NK-92 (cell line): ENCODE measurements around the gene MAN1B1.

Source experiments
- DNase-seq: peaks from one replicate; lab custom pipeline; 2025; ENCODE audit not compliant: unreplicated experiment; lab: John Stamatoyannopoulos, UW

Gene MAN1B1

GRCh38 chr9:137141976-137142936 is 55.5 kb downstream of the MAN1B1 start:
- no peak for DNase-seq

DNA sequence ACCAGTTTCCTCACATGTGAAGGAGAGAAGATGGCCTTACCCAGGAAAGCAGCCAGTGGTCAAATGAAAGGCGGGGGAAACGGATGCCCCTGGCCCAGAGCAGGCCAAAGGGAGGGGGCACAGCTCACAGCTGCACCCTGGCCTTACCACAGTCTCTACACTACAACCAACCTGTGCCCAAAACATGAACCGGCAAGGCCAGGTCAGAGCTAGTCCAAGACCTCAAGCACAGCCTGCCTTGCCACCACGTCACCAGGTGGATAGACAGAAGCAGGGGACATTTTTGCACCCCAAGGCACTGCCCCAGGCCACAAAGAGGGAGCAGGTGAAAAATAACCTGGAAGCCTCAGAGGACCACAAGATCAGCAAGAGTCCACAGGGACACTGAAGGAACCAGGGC is 56.7 kb downstream of the MAN1B1 start:
- DNase-seq = no peak

GRCh38 chr9:137145731-137146526 is 59.1 kb downstream of the MAN1B1 start:
- DNase-seq = no peak

DNA sequence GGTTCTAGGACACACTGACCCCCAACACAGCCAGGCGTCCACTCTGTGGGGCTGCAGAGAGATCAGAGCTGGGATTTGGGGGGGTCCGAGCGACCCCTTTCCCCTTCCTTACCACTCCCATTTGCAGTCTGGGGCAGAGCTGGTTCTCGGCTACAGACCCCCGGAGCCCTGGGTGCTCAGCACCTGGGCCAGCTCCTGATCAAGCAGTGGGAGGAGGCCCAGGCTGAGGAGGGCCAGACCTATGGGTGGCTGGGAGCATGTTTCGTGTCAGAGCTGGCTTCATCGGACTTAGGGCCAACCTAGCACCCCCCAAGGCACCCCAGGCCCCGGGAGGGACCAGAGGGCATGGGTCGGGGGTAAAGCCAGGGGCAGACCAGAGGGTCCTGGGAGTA is 59.7 kb downstream of the MAN1B1 start:
- no peak for DNase-seq

GRCh38 chr9:137147091-137147792 is 60.5 kb downstream of the MAN1B1 start:
- no peak for DNase-seq

GRCh38 chr9:137147793-137148160 is 61.0 kb downstream of the MAN1B1 start:
- DNase-seq = no peak

GRCh38 chr9:137148242-137148641 is 61.5 kb downstream of the MAN1B1 start:
- no peak for DNase-seq

- no peak for DNase-seq
These were observed 61.9 kb downstream of the MAN1B1 start for GRCh38 chr9:137148661-137149060.

DNA sequence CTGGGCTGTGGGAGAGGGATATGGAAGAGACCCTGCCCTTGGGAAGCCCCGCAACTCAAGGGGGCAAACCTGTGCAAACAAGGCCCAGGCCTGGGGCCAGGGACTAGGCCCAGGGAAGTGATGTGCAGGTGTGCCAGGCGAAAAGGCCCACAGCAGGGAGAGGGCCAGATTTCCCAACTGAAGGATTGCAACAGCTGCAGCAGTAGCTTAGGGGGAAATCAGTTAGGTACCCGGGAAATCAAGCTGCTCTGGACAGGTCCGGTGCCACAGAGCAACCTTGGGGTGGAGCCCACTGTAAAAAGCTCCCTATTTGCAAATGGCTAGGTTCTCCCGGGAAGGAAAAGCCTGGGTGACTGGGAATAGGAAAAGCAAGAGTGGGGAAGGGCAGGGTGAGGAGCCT is 62.6 kb downstream of the MAN1B1 start:
- DNase-seq = no peak

- DNase-seq = no peak
These were observed 63.3 kb downstream of the MAN1B1 start for GRCh38 chr9:137149942-137150616.

GRCh38 chr9:137150617-137151457 is 64.1 kb downstream of the MAN1B1 start:
- DNase-seq = no peak

- DNase-seq = no peak
These were observed 66.1 kb downstream of the MAN1B1 start for GRCh38 chr9:137152844-137153405.

DNA sequence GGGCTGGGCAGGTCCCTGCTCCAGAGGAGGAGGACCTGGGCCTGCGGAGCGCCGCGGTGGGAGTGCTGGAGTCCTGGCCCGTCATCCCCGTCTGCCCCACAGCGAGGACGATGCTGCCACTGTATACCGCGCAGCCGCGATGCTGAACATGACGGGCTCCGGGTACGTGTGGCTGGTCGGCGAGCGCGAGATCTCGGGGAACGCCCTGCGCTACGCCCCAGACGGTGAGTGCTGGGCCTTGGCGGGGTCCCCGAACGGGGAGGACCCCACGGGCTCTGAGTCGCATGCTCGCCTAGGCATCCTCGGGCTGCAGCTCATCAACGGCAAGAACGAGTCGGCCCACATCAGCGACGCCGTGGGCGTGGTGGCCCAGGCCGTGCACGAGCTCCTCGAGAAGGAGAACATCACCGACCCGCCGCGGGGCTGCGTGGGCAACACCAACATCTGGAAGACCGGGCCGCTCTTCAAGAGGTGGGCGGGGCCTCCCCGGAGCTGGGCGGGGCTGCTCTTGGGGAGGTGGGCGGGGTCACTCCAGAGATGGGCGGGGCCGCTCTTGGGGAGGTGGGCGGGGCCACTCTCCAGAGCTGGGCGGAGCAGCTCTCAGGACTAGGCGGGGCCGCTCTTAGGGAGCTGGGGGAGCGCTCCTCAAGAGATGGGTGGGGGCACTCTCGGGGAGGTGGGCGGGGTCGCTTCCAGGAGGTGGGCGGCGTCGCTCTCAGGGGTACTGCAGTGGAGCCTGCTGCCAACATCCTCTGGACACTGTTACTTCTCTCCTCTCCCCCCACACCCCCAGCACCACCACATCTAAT is 70.0 kb downstream of the MAN1B1 start:
- DNase-seq = no peak

- no peak for DNase-seq
These were observed 71.0 kb downstream of the MAN1B1 start for GRCh38 chr9:137157618-137158415.

- DNase-seq = no peak
These were observed 71.8 kb downstream of the MAN1B1 start for GRCh38 chr9:137158625-137159024.
